Spleen (tissue), 7 donors: ENCODE results near the gene ATP10A.

Source experiments
- CTCF ChIP-seq, 11 experiments: fragments of 200-600 bp in 7 of 11; fragments of 450-650 bp in 4 of 11; sonication (generic) in 4 of 11; IDR thresholded peaks in 8 of 11; conservative IDR thresholded peaks in 3 of 11; 1 replicate in 7 of 11; 2 replicates in 4 of 11; pipeline versions ENCODE4 v1.4.0 to v1.8.0; 2016 to 2021; ENCODE audit warnings: antibody characterized with exemption in 11 of 11, inconsistent platforms in 4 of 11, mild to moderate bottlenecking in 1 of 11
- POLR2A ChIP-seq, 3 donors: fragments of 450-650 bp; IDR thresholded peaks; one replicate each; pipeline ENCODE4 v1.5.1; 2017; ENCODE audit warnings: antibody characterized with exemption in 3 of 3, mild to moderate bottlenecking in 1 of 3
- POLR2AphosphoS5 ChIP-seq, 3 donors: sonication (generic); formaldehyde crosslinking; IDR thresholded peaks; one replicate each; pipeline ENCODE4 v1.5.1; 2017; ENCODE audit warnings: antibody characterized with exemption in 3 of 3
- donor health status: DM: no; HTN: no; CAD: no; lungs with moderate emphysema.
- donor health status: DM: no; HTN: no; CAD: no.
- donor health status: DM: no; HTN: no; CAD: no.

DNA sequence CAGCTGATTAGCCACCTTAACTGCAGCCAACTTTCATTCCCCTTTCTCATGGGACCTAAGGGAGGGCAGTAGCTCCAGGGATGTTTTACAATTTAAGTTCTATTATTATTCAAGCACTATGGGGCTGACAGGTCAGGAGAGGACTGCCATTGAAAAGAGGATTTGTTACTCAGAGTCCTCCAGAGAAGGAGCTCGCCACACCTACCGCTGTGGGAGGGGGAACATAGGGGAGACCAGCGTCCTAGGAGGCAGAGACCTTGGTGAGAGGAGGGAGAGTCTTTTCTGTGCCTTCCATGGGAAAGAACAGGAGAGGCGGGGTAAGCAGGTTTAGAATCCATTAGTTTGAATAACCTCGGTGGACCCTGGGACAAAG, 14.4 kb downstream of the ATP10A start:
- TF ChIP-seq CTCF (IDR thresholded peaks at IDR 0.05 in 8 of 11, conservative IDR thresholded peaks at IDR 0.05 in 3 of 11), result no peak
- no peak for TF ChIP-seq POLR2A (IDR thresholded peaks at IDR 0.05)
- no peak for TF ChIP-seq POLR2AphosphoS5 (IDR thresholded peaks at IDR 0.05)
